PFSK-1 (cell line): Measurements from ENCODE around the gene TMEM63C.

ENCODE experiments used
- FOXP2 ChIP-seq: optimal IDR thresholded peaks from 2 replicates; pipeline ENCODE3; 2011; ENCODE audit warnings: borderline replicate concordance, control low read depth, inconsistent platforms; ENCODE audit not compliant: insufficient read depth; ENCODE audit errors: extremely low read length, extremely low read depth
- POLR2AphosphoS5 ChIP-seq: IDR thresholded peaks from 2 replicates; pipeline ENCODE4 v1.6.1; 2012; ENCODE audit warnings: low read depth, mild to moderate bottlenecking, control low read depth, low read length, moderate library complexity
- REST ChIP-seq, 2 experiments: IDR thresholded peaks; 2 replicates each; pipeline versions ENCODE4 v1.6.1 to v1.8.0; 2011 to 2012; ENCODE audit warnings: low read depth in 2 of 2, low read length in 2 of 2, control low read depth in 1 of 2, inconsistent platforms in 1 of 2, mild to moderate bottlenecking in 1 of 2, moderate library complexity in 1 of 2; ENCODE audit not compliant: insufficient read depth in 1 of 2
- SIN3A ChIP-seq: IDR thresholded peaks from 2 replicates; pipeline ENCODE4 v1.6.1; 2012; ENCODE audit warnings: mild to moderate bottlenecking, low read length, moderate library complexity, borderline replicate concordance; ENCODE audit not compliant: insufficient read depth
- TAF1 ChIP-seq: IDR thresholded peaks from 2 replicates; pipeline ENCODE4 v1.6.1; 2012; ENCODE audit warnings: low read length, control low read depth, borderline replicate concordance; ENCODE audit not compliant: insufficient read depth

Gene TMEM63C

GRCh38 chr14:77197988-77198387, 16.4 kb downstream of the TMEM63C start:
- TF ChIP-seq TAF1, result no peak
- TF ChIP-seq POLR2AphosphoS5, result no peak
- no peak for TF ChIP-seq REST (IDR thresholded peaks at IDR 0.05; ENCODE audit: insufficient read depth in 1 of 2, low read depth in 2 of 2, low read length in 2 of 2)
- TF ChIP-seq FOXP2, result no peak
- TF ChIP-seq SIN3A, result no peak

GRCh38 chr14:77198561-77198960, 17.0 kb downstream of the TMEM63C start:
- TF ChIP-seq SIN3A (no peak), REST (IDR thresholded peaks at IDR 0.05; ENCODE audit: insufficient read depth in 1 of 2, low read depth in 2 of 2, low read length in 2 of 2) (no peak), POLR2AphosphoS5 (no peak), TAF1 (no peak), FOXP2 (no peak)

- no peak for TF ChIP-seq REST (IDR thresholded peaks at IDR 0.05; ENCODE audit: insufficient read depth in 1 of 2, low read depth in 2 of 2, low read length in 2 of 2)
- TF ChIP-seq POLR2AphosphoS5, result no peak
- no peak for TF ChIP-seq FOXP2
Observed at GRCh38 chr14:77199590-77199989, 18.0 kb downstream of the TMEM63C start.

- TF ChIP-seq SIN3A (no peak), REST (IDR thresholded peaks at IDR 0.05; ENCODE audit: insufficient read depth in 1 of 2, low read depth in 2 of 2, low read length in 2 of 2) (no peak), POLR2AphosphoS5 (no peak), TAF1 (no peak), FOXP2 (no peak)
Observed at GRCh38 chr14:77200406-77200985, 18.9 kb downstream of the TMEM63C start.

GRCh38 chr14:77201696-77202095, 20.1 kb downstream of the TMEM63C start:
- no peak for TF ChIP-seq TAF1
- no peak for TF ChIP-seq REST (IDR thresholded peaks at IDR 0.05; ENCODE audit: insufficient read depth in 1 of 2, low read depth in 2 of 2, low read length in 2 of 2)
- TF ChIP-seq FOXP2, result no peak
- no peak for TF ChIP-seq POLR2AphosphoS5
- TF ChIP-seq SIN3A, result no peak
